OCI-LY1 (cell line): Measurements from ENCODE around the gene RAB40B.

Experiments
- H2AFZ ChIP-seq: fragments of 200-600 bp; sonication (generic), shearing (Covaris generic); 2 replicates; pipeline ENCODE4 v1.6.0; 2014; ENCODE audit warnings: antibody characterized with exemption, mild to moderate bottlenecking, low read length
- H3F3A ChIP-seq: fragments of 200-600 bp; sonication (generic), shearing (Covaris generic); 2 replicates; pipeline ENCODE4 v1.6.0; 2014; ENCODE audit warnings: mild to moderate bottlenecking, antibody characterized with exemption, low read length, moderate library complexity; ENCODE audit not compliant: insufficient read depth
- H3K27ac ChIP-seq: fragments of 200-600 bp; sonication (generic); 2 replicates; pipeline ENCODE4 v1.5.1; 2014; ENCODE audit warnings: low read length, mixed run types, mild to moderate bottlenecking, low read depth; ENCODE audit not compliant: poor library complexity, severe bottlenecking
- H3K27me3 ChIP-seq: fragments of 200-600 bp; sonication (generic); 2 replicates; pipeline ENCODE4 v1.6.0; 2014; ENCODE audit warnings: antibody characterized with exemption, mild to moderate bottlenecking, low read length, moderate library complexity; ENCODE audit not compliant: insufficient read depth
- H3K36me3 ChIP-seq: fragments of 200-600 bp; sonication (generic); 2 replicates; pipeline ENCODE4 v1.6.1; 2014; ENCODE audit warnings: mild to moderate bottlenecking, antibody characterized with exemption, low read length, moderate library complexity, mixed read lengths; ENCODE audit not compliant: insufficient read depth
- H3K4me1 ChIP-seq: fragments of 200-600 bp; sonication (generic); 2 replicates; pipeline ENCODE4 v1.5.1; 2014; ENCODE audit warnings: mild to moderate bottlenecking, low read length, moderate library complexity; ENCODE audit not compliant: insufficient read depth, severe bottlenecking
- H3K4me2 ChIP-seq: fragments of 200-600 bp; sonication (generic), shearing (Covaris generic); 2 replicates; pipeline ENCODE4 v1.6.1; 2014; ENCODE audit warnings: low read length
- H3K4me3 ChIP-seq: fragments of 200-600 bp; sonication (generic); 2 replicates; pipeline ENCODE4 v1.5.1; 2014; ENCODE audit warnings: low read length, low read depth, mild to moderate bottlenecking, mixed read lengths; ENCODE audit not compliant: poor library complexity, severe bottlenecking
- H3K79me2 ChIP-seq: fragments of 200-600 bp; shearing (Covaris generic); 2 replicates; pipeline ENCODE4 v1.6.1; 2016; ENCODE audit warnings: mixed run types, low read length, mixed read lengths; ENCODE audit not compliant: insufficient read depth
- H3K9ac ChIP-seq: fragments of 200-600 bp; sonication (generic), shearing (Covaris generic); 2 replicates; pipeline ENCODE4 v1.6.1; 2014; ENCODE audit warnings: mild to moderate bottlenecking, low read length, mixed read lengths
- H3K9me2 ChIP-seq: fragments of 200-600 bp; sonication (generic), shearing (Covaris generic); 2 replicates; pipeline ENCODE4 v1.6.1; 2014; ENCODE audit warnings: low read depth, mild to moderate bottlenecking, low read length, mixed read lengths
- H3K9me3 ChIP-seq: fragments of 200-600 bp; shearing (Covaris generic); 2 replicates; pipeline ENCODE4 v1.6.1; 2014; ENCODE audit warnings: low read length, mixed read lengths
- H4K20me1 ChIP-seq: fragments of 200-600 bp; sonication (generic), shearing (Covaris generic); 2 replicates; pipeline ENCODE4 v1.6.0; 2016; ENCODE audit warnings: mild to moderate bottlenecking, low read length; ENCODE audit not compliant: insufficient read depth
- EZH2 ChIP-seq: fragments of 200-600 bp; sonication (generic), shearing (Covaris generic); IDR thresholded peaks from 2 replicates; pipeline ENCODE4 v1.8.0; 2017; ENCODE audit warnings: borderline replicate concordance, mixed run types, mild to moderate bottlenecking, antibody characterized with exemption, low read length, moderate library complexity, mixed read lengths
- TF ChIP-seq, protein P1 (sequence below): fragments of 200-600 bp; sonication (generic), shearing (Covaris generic); IDR thresholded peaks from 2 replicates; pipeline ENCODE4 v1.5.1; 2017; ENCODE audit warnings: mild to moderate bottlenecking, antibody characterized with exemption, low read length, moderate library complexity, mixed read lengths

Gene RAB40B

DNA sequence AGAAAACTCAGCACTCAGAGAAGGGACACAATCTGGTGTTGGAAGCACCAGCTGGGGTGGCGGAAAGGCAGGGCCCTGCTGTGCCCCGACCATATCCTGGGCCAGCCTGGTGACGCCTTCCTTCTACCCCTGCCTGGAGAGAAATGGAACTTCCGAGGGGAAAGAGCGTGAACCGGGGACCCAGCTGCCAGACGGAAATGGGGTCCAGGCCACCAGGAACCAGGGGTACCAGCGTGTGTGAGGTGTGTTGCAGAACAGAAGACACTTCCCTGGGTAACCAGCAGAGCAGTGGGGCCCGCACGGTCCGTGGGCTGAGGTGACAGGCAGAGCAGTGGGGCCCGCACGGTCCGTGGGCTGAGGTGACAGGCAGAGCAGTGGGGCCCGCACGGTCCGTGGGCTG lies 6.8 kb downstream of the RAB40B start:
- Histone ChIP-seq H3K4me2 (no peak overlapping the region), H4K20me1 (no peaks in the 10 kb centered on the region), H3K27me3 (peaks cover 9% of the 10 kb centered on the region), H3K4me1 (no peaks in the 10 kb centered on the region), H3K9ac (no peak overlapping the region), H3K27ac (no peak overlapping the region), H3K36me3 (peaks cover 9% of the 10 kb centered on the region; the same call in 1 of the 2 replicates), H2AFZ (no peak overlapping the region), H3F3A (no peaks in the 10 kb centered on the region), H3K79me2 (no peaks in the 10 kb centered on the region), H3K9me3 (peaks cover 16% of the 10 kb centered on the region), H3K4me3 (no peak overlapping the region), H3K9me2 (no peaks in the 10 kb centered on the region)
- TF ChIP-seq EZH2 = no peak
- TF ChIP-seq, protein P1, sequence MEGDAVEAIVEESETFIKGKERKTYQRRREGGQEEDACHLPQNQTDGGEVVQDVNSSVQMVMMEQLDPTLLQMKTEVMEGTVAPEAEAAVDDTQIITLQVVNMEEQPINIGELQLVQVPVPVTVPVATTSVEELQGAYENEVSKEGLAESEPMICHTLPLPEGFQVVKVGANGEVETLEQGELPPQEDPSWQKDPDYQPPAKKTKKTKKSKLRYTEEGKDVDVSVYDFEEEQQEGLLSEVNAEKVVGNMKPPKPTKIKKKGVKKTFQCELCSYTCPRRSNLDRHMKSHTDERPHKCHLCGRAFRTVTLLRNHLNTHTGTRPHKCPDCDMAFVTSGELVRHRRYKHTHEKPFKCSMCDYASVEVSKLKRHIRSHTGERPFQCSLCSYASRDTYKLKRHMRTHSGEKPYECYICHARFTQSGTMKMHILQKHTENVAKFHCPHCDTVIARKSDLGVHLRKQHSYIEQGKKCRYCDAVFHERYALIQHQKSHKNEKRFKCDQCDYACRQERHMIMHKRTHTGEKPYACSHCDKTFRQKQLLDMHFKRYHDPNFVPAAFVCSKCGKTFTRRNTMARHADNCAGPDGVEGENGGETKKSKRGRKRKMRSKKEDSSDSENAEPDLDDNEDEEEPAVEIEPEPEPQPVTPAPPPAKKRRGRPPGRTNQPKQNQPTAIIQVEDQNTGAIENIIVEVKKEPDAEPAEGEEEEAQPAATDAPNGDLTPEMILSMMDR = no peak

DNA sequence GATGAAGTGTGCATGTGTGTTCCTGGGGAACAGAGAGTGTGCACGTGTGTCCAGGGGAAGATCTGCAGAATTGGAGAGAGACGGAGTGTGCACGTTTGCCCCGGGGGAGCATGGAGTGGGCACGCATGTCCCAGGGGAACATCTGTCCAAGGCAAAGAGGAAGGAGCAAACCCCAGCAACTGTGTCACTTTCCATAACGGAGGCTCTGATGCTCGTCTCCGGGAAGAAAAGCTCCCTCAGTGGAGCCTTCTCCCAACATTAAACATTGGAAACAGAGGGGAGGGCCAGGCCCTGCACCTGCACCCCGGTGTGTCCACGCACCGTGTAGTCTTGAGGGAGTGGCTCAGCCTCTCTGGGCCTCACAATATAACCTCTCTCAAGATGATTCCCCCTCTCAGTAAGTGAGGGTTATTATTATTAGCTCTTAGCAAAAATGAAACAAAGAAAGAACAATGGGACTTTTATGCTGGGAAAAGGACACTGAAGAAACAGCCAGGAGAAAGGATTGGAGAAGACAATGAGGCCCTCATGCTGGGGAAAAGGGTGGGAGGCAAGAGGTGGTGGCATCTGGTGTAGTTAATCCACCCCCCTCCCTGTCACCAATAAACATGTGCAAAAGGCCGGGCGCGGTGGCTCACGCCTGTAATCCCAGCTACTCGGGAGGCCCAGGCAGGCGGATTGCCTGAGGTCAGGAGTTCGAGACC lies 7.6 kb downstream of the RAB40B start:
- H3K79me2 ChIP-seq = no peaks in the 10 kb centered on the region
- no peaks in the 10 kb centered on the region for H4K20me1 ChIP-seq
- TF ChIP-seq, protein P1 = no peak
- TF ChIP-seq EZH2 = no peak
- H3F3A ChIP-seq = no peaks in the 10 kb centered on the region
- H3K36me3 ChIP-seq = peaks cover 9% of the 10 kb centered on the region; the same call in 1 of the 2 replicates
- no peak overlapping the region for H3K27ac ChIP-seq
- peaks cover 9% of the 10 kb centered on the region for H3K27me3 ChIP-seq
- H2AFZ ChIP-seq = no peak overlapping the region
- H3K9ac ChIP-seq = no peak overlapping the region
- no peak overlapping the region for H3K4me3 ChIP-seq
- H3K9me3 ChIP-seq = peaks cover 16% of the 10 kb centered on the region
- no peaks in the 10 kb centered on the region for H3K4me1 ChIP-seq
- no peak overlapping the region for H3K4me2 ChIP-seq
- H3K9me2 ChIP-seq = no peaks in the 10 kb centered on the region

DNA sequence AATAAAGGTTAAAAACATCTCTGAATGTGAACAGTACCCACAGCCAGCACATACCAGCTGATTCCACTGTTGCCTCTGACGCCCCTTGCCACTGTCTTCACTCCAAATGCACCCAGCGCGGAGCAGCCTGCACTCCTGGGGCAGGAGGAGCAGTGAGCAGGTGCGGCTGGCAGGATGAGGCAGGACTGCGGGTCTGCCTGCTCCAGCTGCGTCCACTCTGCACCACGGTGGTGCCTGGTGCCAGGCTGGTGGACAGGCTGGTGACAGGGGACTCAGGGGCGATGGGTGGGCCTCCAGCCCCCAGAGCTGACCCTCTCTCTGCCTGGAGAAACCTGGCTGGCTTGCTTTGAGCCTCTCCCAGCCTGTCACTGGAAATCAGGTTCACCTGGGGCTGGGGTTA lies 9.4 kb downstream of the RAB40B start:
- Histone ChIP-seq H3K79me2 (no peaks in the 10 kb centered on the region), H3K4me3 (no peak overlapping the region)

More for the DNA sequence above, 9.4 kb downstream of the RAB40B start:
- Histone ChIP-seq H3K9me2 (no peaks in the 10 kb centered on the region), H3K4me1 (no peaks in the 10 kb centered on the region), H3K27ac (no peak overlapping the region), H3K9ac (no peak overlapping the region), H3K36me3 (peaks cover under 1% of the 10 kb centered on the region; the same call in 1 of the 2 replicates), H3K9me3 (peaks cover 5% of the 10 kb centered on the region), H3F3A (no peaks in the 10 kb centered on the region), H2AFZ (no peak overlapping the region), H3K4me2 (no peak overlapping the region), H3K27me3 (peaks cover 6% of the 10 kb centered on the region), H4K20me1 (no peaks in the 10 kb centered on the region)
- TF ChIP-seq, protein P1 = no peak
- TF ChIP-seq EZH2 = no peak
